Astrocyte of the cerebellum (primary cell): ENCODE measurements around the gene OR51T1.

Experiments
- DNase-seq: peaks from one replicate; pipeline ENCODE4 v3.0.0-alpha.2; 2011; ENCODE audit warnings: low read depth
- H3K4me3 ChIP-seq: 2 replicates; pipeline ENCODE4 v1.5.1; 2011; ENCODE audit warnings: mild to moderate bottlenecking, low read depth, low read length, moderate library complexity
- CTCF ChIP-seq: IDR thresholded peaks from 2 replicates; pipeline ENCODE4 v1.5.1; 2012; ENCODE audit warnings: low read length, low read depth, moderate library complexity, mild to moderate bottlenecking; ENCODE audit errors: missing control alignments
- in situ Hi-C: cut with HindIII; loops from 2 replicates; pipeline ENCODE4 v1.10.0; 2017; ENCODE audit warnings: low sequenced_read_pairs

The OR51T1 gene

GRCh38 chr11:4922304-4922703 lies 40.6 kb downstream of the OR51T1 start:
- no peak for TF ChIP-seq CTCF
- H3K4me3 ChIP-seq: no peak overlapping the region
- DNase-seq: no peak
- in situ Hi-C loops: no loop called here

- no peak within 1 kb of the TSS for H3K4me3 ChIP-seq
- in situ Hi-C loops: no loop called here
- DNase-seq: no peak
- TF ChIP-seq CTCF: no peak
Measured at GRCh38 chr11:4924239-4924638, 42.5 kb downstream of the OR51T1 start, which contains the start of gene OR51G1. Gene OR51G1, minus strand, starts transcription at chr11:4924339. Its CDS starts 0 bp downstream, at chr11:4924339.

- DNase-seq: no peak
- H3K4me3 ChIP-seq: no peak overlapping the region
- in situ Hi-C loops: no loop called here
- TF ChIP-seq CTCF: no peak
Measured at GRCh38 chr11:4926608-4927007, 44.9 kb downstream of the OR51T1 start.
